WTC11 (cell line): ENCODE results near the gene SON. TPM values are rescaled to one million over a fixed set of nuclear protein-coding genes. Genes with fewer than 3 reads are reported as not detected.
"Not testable (repeated sequence)": the region's sequence is repeated elsewhere in the genome, so short reads cannot be mapped to it uniquely, and the experiment has no call there.

Experiments
- ATAC-seq: fragments of 200-7000 bp; cut with Tn5 transposase; 2 replicates; pipeline ENCODE4 v1.10.0; 2021; ENCODE audit warnings: mild to moderate bottlenecking, moderate library complexity
- CTCF ChIA-PET: fragments of 300-600 bp; sonication (Branson Sonifier 250); formaldehyde crosslinking; loops from one replicate; lab custom pipeline; 2021; ENCODE audit warnings: antibody characterized with exemption; lab: Charles Lee
- POLR2A ChIA-PET: fragments of 350-600 bp; sonication (Branson Sonifier 250); formaldehyde crosslinking; loops from one replicate; lab custom pipeline; 2021; ENCODE audit warnings: antibody characterized with exemption; lab: Charles Lee
- DNase-seq: peaks from one replicate; pipeline ENCODE4 v3.0.0; 2021; ENCODE audit warnings: low spot score
- H3K27ac Mint-ChIP-seq: 2 replicates; pipeline ENCODE4 v1.8.0; 2021; ENCODE audit warnings: mixed read lengths
- H3K27me3 Mint-ChIP-seq: 2 replicates; pipeline ENCODE4 v1.8.0; 2021; ENCODE audit warnings: low read depth, mild to moderate bottlenecking, moderate library complexity, mixed read lengths
- H3K36me3 Mint-ChIP-seq: 2 replicates; pipeline ENCODE4 v1.8.0; 2021; ENCODE audit warnings: mixed read lengths
- H3K4me1 Mint-ChIP-seq: 2 replicates; pipeline ENCODE4 v1.8.0; 2022; ENCODE audit warnings: mixed read lengths
- H3K4me3 Mint-ChIP-seq: 2 replicates; pipeline ENCODE4 v1.8.0; 2021; ENCODE audit warnings: mild to moderate bottlenecking, moderate library complexity, mixed read lengths
- H3K9me3 Mint-ChIP-seq: 2 replicates; pipeline ENCODE4 v1.8.0; 2021; ENCODE audit warnings: mixed read lengths
- E2F5 ChIP-seq: sonication (generic); formaldehyde crosslinking; IDR thresholded peaks from 2 replicates; pipeline ENCODE4 v1.8.1; 2022; ENCODE audit warnings: mild to moderate bottlenecking, moderate library complexity, missing genetic modification reagents
- ELF4 ChIP-seq: sonication (generic); formaldehyde crosslinking; IDR thresholded peaks from 2 replicates; pipeline ENCODE4 v1.8.1; 2022; ENCODE audit warnings: low read depth, mild to moderate bottlenecking, moderate library complexity, missing genetic modification reagents
- ERG ChIP-seq: fragments of 250-450 bp; sonication (Bioruptor Pico); IDR thresholded peaks from 2 replicates; pipeline ENCODE4 v1.8.0; 2021; ENCODE audit warnings: mild to moderate bottlenecking
- GABPB1 ChIP-seq: sonication (generic); formaldehyde crosslinking; IDR thresholded peaks from 2 replicates; pipeline ENCODE4 v1.8.1; 2023; ENCODE audit warnings: mild to moderate bottlenecking, missing genetic modification reagents
- IRF2 ChIP-seq: sonication (generic); formaldehyde crosslinking; IDR thresholded peaks from 2 replicates; pipeline ENCODE4 v1.8.0; 2022; ENCODE audit warnings: low read depth, missing genetic modification reagents, borderline replicate concordance
- KAT7 ChIP-seq: sonication (generic); formaldehyde crosslinking; IDR thresholded peaks from 2 replicates; pipeline ENCODE4 v1.8.1; 2023; ENCODE audit warnings: missing genetic modification reagents, mild to moderate bottlenecking, borderline replicate concordance
- NR1H2 ChIP-seq: sonication (generic); formaldehyde crosslinking; IDR thresholded peaks from 2 replicates; pipeline ENCODE4 v1.9.0; 2021; ENCODE audit warnings: mild to moderate bottlenecking, moderate library complexity, missing genetic modification reagents
- OVOL2 ChIP-seq: fragments of 250-450 bp; sonication (Bioruptor Pico); IDR thresholded peaks from 2 replicates; pipeline ENCODE4 v1.9.0; 2021; ENCODE audit warnings: mild to moderate bottlenecking, borderline replicate concordance
- SOX15 ChIP-seq: fragments of 250-450 bp; sonication (Bioruptor Pico); IDR thresholded peaks from 2 replicates; pipeline ENCODE4 v1.9.0; 2021; ENCODE audit warnings: mild to moderate bottlenecking
- TEAD1 ChIP-seq: sonication (generic); formaldehyde crosslinking; IDR thresholded peaks from 2 replicates; pipeline ENCODE4 v1.8.0; 2022; ENCODE audit warnings: mild to moderate bottlenecking, missing genetic modification reagents
- TEAD4 ChIP-seq: sonication (generic); formaldehyde crosslinking; IDR thresholded peaks from 2 replicates; pipeline ENCODE4 v1.8.0; 2022; ENCODE audit warnings: mild to moderate bottlenecking, missing genetic modification reagents
- TP53 ChIP-seq: sonication (generic); formaldehyde crosslinking; IDR thresholded peaks from 2 replicates; pipeline ENCODE4 v1.8.1; 2023; ENCODE audit warnings: mild to moderate bottlenecking, missing genetic modification reagents
- ZMAT4 ChIP-seq: fragments of 250-450 bp; sonication (Bioruptor Pico); IDR thresholded peaks from 2 replicates; pipeline ENCODE4 v1.9.0; 2021; ENCODE audit warnings: mild to moderate bottlenecking
- ZNF263 ChIP-seq: sonication (generic); formaldehyde crosslinking; IDR thresholded peaks from 2 replicates; pipeline ENCODE4 v1.8.1; 2022; ENCODE audit warnings: low read depth, mild to moderate bottlenecking, moderate library complexity, missing genetic modification reagents
- ZNF423 ChIP-seq: fragments of 250-450 bp; sonication (Bioruptor Pico); IDR thresholded peaks from 2 replicates; pipeline ENCODE4 v2.1.2; 2022; ENCODE audit warnings: mild to moderate bottlenecking, moderate library complexity
- ZNF671 ChIP-seq: fragments of 250-450 bp; sonication (Bioruptor Pico); IDR thresholded peaks from 2 replicates; pipeline ENCODE4 v1.8.0; 2021; ENCODE audit warnings: mild to moderate bottlenecking
- total RNA-seq: library from RNA; stranded (reverse); gene quantifications from 3 replicates; pipeline ENCODE4 v1.2.3, GENCODE V29; 2021
- TF ChIP-seq, protein P1 (sequence below): fragments of 250-450 bp; sonication (Bioruptor Pico); IDR thresholded peaks from 2 replicates; pipeline ENCODE4 v2.1.2; 2022; ENCODE audit warnings: mild to moderate bottlenecking, moderate library complexity
- TF ChIP-seq, protein P2 (sequence below): sonication (generic); formaldehyde crosslinking; conservative IDR thresholded peaks from 2 replicates; pipeline ENCODE4 v1.8.1; 2023; ENCODE audit warnings: mild to moderate bottlenecking, low read depth, missing genetic modification reagents, moderate library complexity
- TF ChIP-seq, protein P3 (sequence below): fragments of 250-450 bp; sonication (Bioruptor Pico); IDR thresholded peaks from 2 replicates; pipeline ENCODE4 v1.9.0; 2021; ENCODE audit warnings: moderate library complexity, mild to moderate bottlenecking, inconsistent platforms, borderline replicate concordance

SON gene
- total RNA-seq, 1 experiment from 2014 or later, result 309 TPM

- no peak for TF ChIP-seq OVOL2 (CRISPR knock-in tag)
- TF ChIP-seq, protein P1, sequence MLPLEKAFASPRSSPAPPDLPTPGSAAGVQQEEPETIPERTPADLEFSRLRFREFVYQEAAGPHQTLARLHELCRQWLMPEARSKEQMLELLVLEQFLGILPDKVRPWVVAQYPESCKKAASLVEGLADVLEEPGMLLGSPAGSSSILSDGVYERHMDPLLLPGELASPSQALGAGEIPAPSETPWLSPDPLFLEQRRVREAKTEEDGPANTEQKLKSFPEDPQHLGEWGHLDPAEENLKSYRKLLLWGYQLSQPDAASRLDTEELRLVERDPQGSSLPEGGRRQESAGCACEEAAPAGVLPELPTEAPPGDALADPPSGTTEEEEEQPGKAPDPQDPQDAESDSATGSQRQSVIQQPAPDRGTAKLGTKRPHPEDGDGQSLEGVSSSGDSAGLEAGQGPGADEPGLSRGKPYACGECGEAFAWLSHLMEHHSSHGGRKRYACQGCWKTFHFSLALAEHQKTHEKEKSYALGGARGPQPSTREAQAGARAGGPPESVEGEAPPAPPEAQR (CRISPR knock-in tag), result no peak
- no peak for TF ChIP-seq SOX15 (CRISPR knock-in tag)
- no peak for TF ChIP-seq IRF2 (CRISPR knock-in tag)
- TF ChIP-seq, protein P2, sequence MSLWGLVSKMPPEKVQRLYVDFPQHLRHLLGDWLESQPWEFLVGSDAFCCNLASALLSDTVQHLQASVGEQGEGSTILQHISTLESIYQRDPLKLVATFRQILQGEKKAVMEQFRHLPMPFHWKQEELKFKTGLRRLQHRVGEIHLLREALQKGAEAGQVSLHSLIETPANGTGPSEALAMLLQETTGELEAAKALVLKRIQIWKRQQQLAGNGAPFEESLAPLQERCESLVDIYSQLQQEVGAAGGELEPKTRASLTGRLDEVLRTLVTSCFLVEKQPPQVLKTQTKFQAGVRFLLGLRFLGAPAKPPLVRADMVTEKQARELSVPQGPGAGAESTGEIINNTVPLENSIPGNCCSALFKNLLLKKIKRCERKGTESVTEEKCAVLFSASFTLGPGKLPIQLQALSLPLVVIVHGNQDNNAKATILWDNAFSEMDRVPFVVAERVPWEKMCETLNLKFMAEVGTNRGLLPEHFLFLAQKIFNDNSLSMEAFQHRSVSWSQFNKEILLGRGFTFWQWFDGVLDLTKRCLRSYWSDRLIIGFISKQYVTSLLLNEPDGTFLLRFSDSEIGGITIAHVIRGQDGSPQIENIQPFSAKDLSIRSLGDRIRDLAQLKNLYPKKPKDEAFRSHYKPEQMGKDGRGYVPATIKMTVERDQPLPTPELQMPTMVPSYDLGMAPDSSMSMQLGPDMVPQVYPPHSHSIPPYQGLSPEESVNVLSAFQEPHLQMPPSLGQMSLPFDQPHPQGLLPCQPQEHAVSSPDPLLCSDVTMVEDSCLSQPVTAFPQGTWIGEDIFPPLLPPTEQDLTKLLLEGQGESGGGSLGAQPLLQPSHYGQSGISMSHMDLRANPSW (CRISPR knock-in tag), result no peak
- TF ChIP-seq ZNF263 (CRISPR knock-in tag), result no peak
- no peak for TF ChIP-seq GABPB1
- TF ChIP-seq TEAD4 (CRISPR knock-in tag), result no peak
- TF ChIP-seq, protein P3, sequence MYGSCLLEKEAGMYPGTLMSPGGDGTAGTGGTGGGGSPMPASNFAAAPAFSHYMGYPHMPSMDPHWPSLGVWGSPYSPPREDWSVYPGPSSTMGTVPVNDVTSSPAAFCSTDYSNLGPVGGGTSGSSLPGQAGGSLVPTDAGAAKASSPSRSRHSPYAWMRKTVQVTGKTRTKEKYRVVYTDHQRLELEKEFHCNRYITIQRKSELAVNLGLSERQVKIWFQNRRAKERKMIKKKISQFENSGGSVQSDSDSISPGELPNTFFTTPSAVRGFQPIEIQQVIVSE (CRISPR knock-in tag), result no peak
- no peak for TF ChIP-seq ELF4 (CRISPR knock-in tag)
- no peak for TF ChIP-seq TP53 (CRISPR knock-in tag)
- TF ChIP-seq NR1H2, result no peak
- TF ChIP-seq ZNF671 (CRISPR knock-in tag), result no peak
- no peak for TF ChIP-seq ZNF423 (CRISPR knock-in tag)
- no peak for TF ChIP-seq TEAD1 (CRISPR knock-in tag)
- TF ChIP-seq ERG, result no peak
- TF ChIP-seq E2F5 (CRISPR knock-in tag), result no peak
- TF ChIP-seq ZMAT4, result no peak
- TF ChIP-seq KAT7 (CRISPR knock-in tag), result no peak
- ATAC-seq (no peak), DNase-seq (no peak)
- Mint-ChIP-seq H3K4me1 (no peaks in the 10 kb centered on the region), H3K36me3 (peaks cover 69% of the 10 kb centered on the region), H3K27ac (no peak overlapping the region), H3K9me3 (no peaks in the 10 kb centered on the region), H3K4me3 (no peak overlapping the region), H3K27me3 (no peaks in the 10 kb centered on the region)
- POLR2A ChIA-PET, result no interaction called here
- CTCF ChIA-PET, result no interaction called here
Observed at GRCh38 chr21:33572350-33572749, 29.5 kb downstream of the SON start.

DNA sequence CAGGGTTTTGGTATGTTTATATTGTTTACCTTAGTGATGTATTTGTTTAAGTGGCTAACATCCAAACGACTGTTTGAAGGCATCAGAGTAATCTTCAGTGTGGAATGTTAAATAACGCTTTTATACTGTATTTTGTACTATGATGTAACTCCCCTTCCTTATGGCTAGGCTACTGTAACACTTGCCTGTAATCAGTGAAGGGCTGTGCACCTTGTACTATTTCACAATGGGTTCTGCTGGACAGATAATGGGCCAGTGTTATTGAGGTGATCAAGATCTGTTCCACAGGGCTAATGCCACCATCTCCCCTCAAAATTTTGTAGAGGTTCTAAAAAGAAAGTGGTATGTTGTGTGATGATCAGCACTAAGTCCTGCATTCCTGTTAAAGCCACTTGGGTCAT lies 33.9 kb downstream of the SON start:
- DNase-seq, ATAC-seq, H3K9me3 Mint-ChIP-seq, H3K4me1 Mint-ChIP-seq, H3K4me3 Mint-ChIP-seq, H3K27me3 Mint-ChIP-seq, H3K27ac Mint-ChIP-seq, POLR2A ChIA-PET: not testable (repeated sequence)
- TF ChIP-seq GABPB1, result peak; percentile 93
- CTCF ChIA-PET, result interaction anchor here (4.5 kb wide), 1 partner anchor 29 kb away, joined by 23 read pairs; no protein-coding TSS in a partner anchor
- H3K36me3 Mint-ChIP-seq, result peaks cover 45% of the 10 kb centered on the region
